ENCODE results near the gene ZNF98. TPM values are rescaled to one million over a fixed set of nuclear protein-coding genes. Genes with fewer than 3 reads are reported as not detected.

The ZNF98 gene
- polyA plus RNA-seq, 1 of the 3 experiments (the other 2 are of a cell fraction): not detected

DNA sequence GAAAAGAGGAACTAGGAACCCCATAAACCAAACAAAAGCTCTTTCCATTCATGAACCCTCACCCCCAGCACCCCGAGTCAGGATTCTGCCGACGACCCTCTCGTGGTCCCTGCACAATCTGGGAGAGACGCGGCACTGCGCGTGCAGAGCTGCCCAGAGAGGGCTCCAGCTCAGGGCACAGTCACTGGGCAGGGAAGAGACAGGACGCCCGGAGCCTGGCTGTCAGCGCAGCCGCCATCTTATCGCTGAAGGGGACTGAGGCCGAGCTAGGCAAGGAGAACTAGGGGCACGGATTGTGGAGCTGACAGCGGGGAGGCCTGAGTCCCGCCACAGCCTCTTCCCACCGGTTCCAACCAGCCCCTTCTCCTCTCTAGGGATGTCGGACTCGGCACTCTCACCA, 349 bp downstream of the ZNF98 start:
- no peaks in the 10 kb centered on the region for H3K79me2 ChIP-seq (ENCODE audit: insufficient read depth)
- H3K9me2 ChIP-seq: no peaks in the 10 kb centered on the region
- H2AFZ ChIP-seq (ENCODE audit: low read depth): no peak overlapping the region
- H3K4me3 ChIP-seq (ENCODE audit: low read depth in 2 of 2, low read length in 1 of 2): no peak overlapping the region
- no peak for DNase-seq
- no peaks in the 10 kb centered on the region for H3K9me3 ChIP-seq
- WGBS (ENCODE audit: low lambda C conversion rate): 7% methylated on average over 20 of the region's 20 CpGs
- H3K4me2 ChIP-seq: no peak overlapping the region
- no peaks in the 10 kb centered on the region for H3K4me1 ChIP-seq (ENCODE audit: control insufficient read depth in 1 of 2, insufficient read depth in 2 of 2, low read depth in 1 of 2, low read length in 1 of 2)
- POLR2A ChIA-PET: no interaction called here
- no peak overlapping the region for H3K9ac ChIP-seq
- H3K27ac ChIP-seq (ENCODE audit: low read depth in 2 of 2, low read length in 1 of 2): no peak overlapping the region
- no peaks in the 10 kb centered on the region for H3F3A ChIP-seq (replicated peaks; ENCODE audit: insufficient read depth)
- CTCF ChIA-PET: no interaction called here
- TF ChIP-seq GATA2 (CRISPR knock-in tag; IDR thresholded peaks at IDR 0.05): no peak
- TF ChIP-seq RCOR1 (IDR thresholded peaks at IDR 0.05; ENCODE audit: low read length): no peak
- no peaks in the 10 kb centered on the region for H3K27me3 ChIP-seq (ENCODE audit: insufficient read depth)
- H4K20me1 ChIP-seq (ENCODE audit: insufficient read depth): no peaks in the 10 kb centered on the region
- H3K36me3 ChIP-seq (replicated peaks in 1 of 2; ENCODE audit: control insufficient read depth in 1 of 2, insufficient read depth in 2 of 2, low read length in 1 of 2): no peaks in the 10 kb centered on the region

- Histone ChIP-seq H3K36me3 (replicated peaks in 1 of 2; ENCODE audit: control insufficient read depth in 1 of 2, insufficient read depth in 2 of 2, low read length in 1 of 2) (no peaks in the 10 kb centered on the region), H3K4me2 (no peak overlapping the region), H3K27ac (ENCODE audit: low read depth in 2 of 2, low read length in 1 of 2) (no peak overlapping the region), H3K4me3 (ENCODE audit: low read depth in 2 of 2, low read length in 1 of 2) (no peak overlapping the region), H4K20me1 (ENCODE audit: insufficient read depth) (no peaks in the 10 kb centered on the region), H3K79me2 (ENCODE audit: insufficient read depth) (no peaks in the 10 kb centered on the region), H3K27me3 (ENCODE audit: insufficient read depth) (no peaks in the 10 kb centered on the region), H3K9me2 (no peaks in the 10 kb centered on the region), H3F3A (replicated peaks; ENCODE audit: insufficient read depth) (no peaks in the 10 kb centered on the region), H2AFZ (ENCODE audit: low read depth) (no peak overlapping the region), H3K4me1 (ENCODE audit: control insufficient read depth in 1 of 2, insufficient read depth in 2 of 2, low read depth in 1 of 2, low read length in 1 of 2) (no peaks in the 10 kb centered on the region), H3K9me3 (no peaks in the 10 kb centered on the region), H3K9ac (no peak overlapping the region)
- 0% methylated on average over 1 of the region's 2 CpGs for WGBS (ENCODE audit: low lambda C conversion rate)
- DNase-seq: no peak
- ChIA-PET CTCF (no interaction called here), POLR2A (no interaction called here)
- no peak for TF ChIP-seq NRF1 (IDR thresholded peaks at IDR 0.05; ENCODE audit: low read depth, low read length)
- no peak for TF ChIP-seq TCF12 (IDR thresholded peaks at IDR 0.05)
- no peak for TF ChIP-seq RFX5 (IDR thresholded peaks at IDR 0.05; ENCODE audit: low read length)
- TF ChIP-seq, protein P1, sequence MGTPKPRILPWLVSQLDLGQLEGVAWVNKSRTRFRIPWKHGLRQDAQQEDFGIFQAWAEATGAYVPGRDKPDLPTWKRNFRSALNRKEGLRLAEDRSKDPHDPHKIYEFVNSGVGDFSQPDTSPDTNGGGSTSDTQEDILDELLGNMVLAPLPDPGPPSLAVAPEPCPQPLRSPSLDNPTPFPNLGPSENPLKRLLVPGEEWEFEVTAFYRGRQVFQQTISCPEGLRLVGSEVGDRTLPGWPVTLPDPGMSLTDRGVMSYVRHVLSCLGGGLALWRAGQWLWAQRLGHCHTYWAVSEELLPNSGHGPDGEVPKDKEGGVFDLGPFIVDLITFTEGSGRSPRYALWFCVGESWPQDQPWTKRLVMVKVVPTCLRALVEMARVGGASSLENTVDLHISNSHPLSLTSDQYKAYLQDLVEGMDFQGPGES (IDR thresholded peaks at IDR 0.05; ENCODE audit: low read depth, low read length): no peak
- TF ChIP-seq RAD21 (IDR thresholded peaks at IDR 0.05; ENCODE audit: low read length): no peak
- no peak for TF ChIP-seq CHD2 (IDR thresholded peaks at IDR 0.05; ENCODE audit: low read length, partially characterized antibody)
- TF ChIP-seq REST (IDR thresholded peaks at IDR 0.05; ENCODE audit: low read depth, low read length): no peak
- no peak for TF ChIP-seq FOXM1 (IDR thresholded peaks at IDR 0.05; ENCODE audit: low read depth)
- no peak for TF ChIP-seq FOXJ3 (CRISPR knock-in tag; IDR thresholded peaks at IDR 0.05)
- TF ChIP-seq, protein P2, sequence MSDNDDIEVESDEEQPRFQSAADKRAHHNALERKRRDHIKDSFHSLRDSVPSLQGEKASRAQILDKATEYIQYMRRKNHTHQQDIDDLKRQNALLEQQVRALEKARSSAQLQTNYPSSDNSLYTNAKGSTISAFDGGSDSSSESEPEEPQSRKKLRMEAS (IDR thresholded peaks at IDR 0.05; ENCODE audit: low read depth): no peak
- no peak for TF ChIP-seq NFIC (IDR thresholded peaks at IDR 0.05; ENCODE audit: borderline replicate concordance)
- TF ChIP-seq, protein P3, sequence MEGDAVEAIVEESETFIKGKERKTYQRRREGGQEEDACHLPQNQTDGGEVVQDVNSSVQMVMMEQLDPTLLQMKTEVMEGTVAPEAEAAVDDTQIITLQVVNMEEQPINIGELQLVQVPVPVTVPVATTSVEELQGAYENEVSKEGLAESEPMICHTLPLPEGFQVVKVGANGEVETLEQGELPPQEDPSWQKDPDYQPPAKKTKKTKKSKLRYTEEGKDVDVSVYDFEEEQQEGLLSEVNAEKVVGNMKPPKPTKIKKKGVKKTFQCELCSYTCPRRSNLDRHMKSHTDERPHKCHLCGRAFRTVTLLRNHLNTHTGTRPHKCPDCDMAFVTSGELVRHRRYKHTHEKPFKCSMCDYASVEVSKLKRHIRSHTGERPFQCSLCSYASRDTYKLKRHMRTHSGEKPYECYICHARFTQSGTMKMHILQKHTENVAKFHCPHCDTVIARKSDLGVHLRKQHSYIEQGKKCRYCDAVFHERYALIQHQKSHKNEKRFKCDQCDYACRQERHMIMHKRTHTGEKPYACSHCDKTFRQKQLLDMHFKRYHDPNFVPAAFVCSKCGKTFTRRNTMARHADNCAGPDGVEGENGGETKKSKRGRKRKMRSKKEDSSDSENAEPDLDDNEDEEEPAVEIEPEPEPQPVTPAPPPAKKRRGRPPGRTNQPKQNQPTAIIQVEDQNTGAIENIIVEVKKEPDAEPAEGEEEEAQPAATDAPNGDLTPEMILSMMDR (IDR thresholded peaks at IDR 0.05): no peak
- no peak for TF ChIP-seq MEF2A (IDR thresholded peaks at IDR 0.05; ENCODE audit: borderline replicate concordance, low read depth)
- TF ChIP-seq, protein P4, sequence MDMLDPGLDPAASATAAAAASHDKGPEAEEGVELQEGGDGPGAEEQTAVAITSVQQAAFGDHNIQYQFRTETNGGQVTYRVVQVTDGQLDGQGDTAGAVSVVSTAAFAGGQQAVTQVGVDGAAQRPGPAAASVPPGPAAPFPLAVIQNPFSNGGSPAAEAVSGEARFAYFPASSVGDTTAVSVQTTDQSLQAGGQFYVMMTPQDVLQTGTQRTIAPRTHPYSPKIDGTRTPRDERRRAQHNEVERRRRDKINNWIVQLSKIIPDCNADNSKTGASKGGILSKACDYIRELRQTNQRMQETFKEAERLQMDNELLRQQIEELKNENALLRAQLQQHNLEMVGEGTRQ (IDR thresholded peaks at IDR 0.05; ENCODE audit: borderline replicate concordance, low read depth, low read length): no peak
- TF ChIP-seq SIN3A (IDR thresholded peaks at IDR 0.05; ENCODE audit: borderline replicate concordance, low read depth, low read length): no peak
- no peak for TF ChIP-seq SMC3 (IDR thresholded peaks at IDR 0.05; ENCODE audit: low read depth, low read length)
- TF ChIP-seq EP300 (IDR thresholded peaks at IDR 0.05; ENCODE audit: borderline replicate concordance in 1 of 2, low read depth in 1 of 2, low read length in 1 of 2): no peak
- no peak for TF ChIP-seq GABPA (IDR thresholded peaks at IDR 0.05; ENCODE audit: low read depth)
- TF ChIP-seq EZH2phosphoT487 (IDR thresholded peaks at IDR 0.05; ENCODE audit: borderline replicate concordance, low read depth): no peak
Measured at GRCh38 chr19:22354665-22355064, 67.5 kb downstream of the ZNF98 start.

Measured in SK-N-SH (cell line).